Neural cell (in vitro differentiated cells): ENCODE results near the gene GUCY2C.

ENCODE experiments used
- EP300 ChIP-seq: fragments of 450-650 bp; conservative IDR thresholded peaks from 2 replicates; pipeline ENCODE4 v1.6.1; 2014; ENCODE audit warnings: antibody characterized with exemption, mild to moderate bottlenecking, moderate library complexity; ENCODE audit not compliant: poor library complexity, severe bottlenecking
- RAD21 ChIP-seq: fragments of 450-650 bp; conservative IDR thresholded peaks from 2 replicates; pipeline ENCODE4 v1.6.1; 2014; ENCODE audit warnings: antibody characterized with exemption, mild to moderate bottlenecking, moderate library complexity
- TF ChIP-seq, protein P1 (sequence below): fragments of 450-650 bp; IDR thresholded peaks from 2 replicates; pipeline ENCODE4 v1.5.1; 2014; ENCODE audit warnings: antibody characterized with exemption, mild to moderate bottlenecking, moderate library complexity; ENCODE audit not compliant: poor library complexity, severe bottlenecking

DNA sequence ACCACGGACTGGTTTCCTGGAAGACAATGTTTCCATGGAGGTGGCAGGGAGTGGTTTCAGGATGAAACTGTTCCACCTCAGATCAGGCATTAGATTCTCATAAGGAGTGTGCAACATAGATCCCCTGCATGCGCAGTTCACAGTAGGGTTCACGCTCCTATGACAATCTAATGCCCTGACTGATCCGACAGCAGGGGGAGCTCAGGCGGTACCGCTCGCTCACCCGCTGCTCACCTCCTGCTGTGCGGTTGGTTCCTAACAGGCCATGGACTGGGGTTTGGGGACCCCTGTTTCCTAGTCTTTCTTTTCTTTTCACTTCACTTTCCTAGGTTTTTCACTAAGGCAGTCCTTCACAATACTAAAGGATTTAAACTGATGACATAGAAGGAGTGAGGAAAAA lies 39.6 kb downstream of the GUCY2C start:
- no peak for TF ChIP-seq RAD21
- TF ChIP-seq, protein P1, sequence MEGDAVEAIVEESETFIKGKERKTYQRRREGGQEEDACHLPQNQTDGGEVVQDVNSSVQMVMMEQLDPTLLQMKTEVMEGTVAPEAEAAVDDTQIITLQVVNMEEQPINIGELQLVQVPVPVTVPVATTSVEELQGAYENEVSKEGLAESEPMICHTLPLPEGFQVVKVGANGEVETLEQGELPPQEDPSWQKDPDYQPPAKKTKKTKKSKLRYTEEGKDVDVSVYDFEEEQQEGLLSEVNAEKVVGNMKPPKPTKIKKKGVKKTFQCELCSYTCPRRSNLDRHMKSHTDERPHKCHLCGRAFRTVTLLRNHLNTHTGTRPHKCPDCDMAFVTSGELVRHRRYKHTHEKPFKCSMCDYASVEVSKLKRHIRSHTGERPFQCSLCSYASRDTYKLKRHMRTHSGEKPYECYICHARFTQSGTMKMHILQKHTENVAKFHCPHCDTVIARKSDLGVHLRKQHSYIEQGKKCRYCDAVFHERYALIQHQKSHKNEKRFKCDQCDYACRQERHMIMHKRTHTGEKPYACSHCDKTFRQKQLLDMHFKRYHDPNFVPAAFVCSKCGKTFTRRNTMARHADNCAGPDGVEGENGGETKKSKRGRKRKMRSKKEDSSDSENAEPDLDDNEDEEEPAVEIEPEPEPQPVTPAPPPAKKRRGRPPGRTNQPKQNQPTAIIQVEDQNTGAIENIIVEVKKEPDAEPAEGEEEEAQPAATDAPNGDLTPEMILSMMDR, result no peak
- TF ChIP-seq EP300, result no peak
